Superior temporal gyrus (tissue), 1 donor: ENCODE measurements around the gene ATP5F1B.
"Not testable (repeated sequence)": the region's sequence is repeated elsewhere in the genome, so short reads cannot be mapped to it uniquely, and the experiment has no call there.

Experiments
- DNase-seq: peaks from one replicate; pipeline ENCODE4 v3.0.0-alpha.2; 2016; ENCODE audit errors: extremely low spot score

The ATP5F1B gene

GRCh38 chr12:56648023-56648422, 2.2 kb upstream of the ATP5F1B start:
- DNase-seq: not testable (repeated sequence)

- peak; percentile 21 for DNase-seq
Measured at GRCh38 chr12:56645201-56645716, 525 bp downstream of the ATP5F1B start.

GRCh38 chr12:56644654-56645053, 1.1 kb downstream of the ATP5F1B start:
- DNase-seq: no peak

- no peak for DNase-seq
Measured at GRCh38 chr12:56641219-56641618, 4.6 kb downstream of the ATP5F1B start.

GRCh38 chr12:56637621-56638020, 8.2 kb downstream of the ATP5F1B start:
- DNase-seq: no peak

GRCh38 chr12:56636675-56637540, 8.9 kb downstream of the ATP5F1B start:
- DNase-seq: peak; percentile 96

GRCh38 chr12:56635806-56636674, 9.7 kb downstream of the ATP5F1B start:
- peak; percentile 84 for DNase-seq

- DNase-seq: peak; percentile 78
Measured at GRCh38 chr12:56634837-56635791, 10.7 kb downstream of the ATP5F1B start.

GRCh38 chr12:56634242-56634836, 11.4 kb downstream of the ATP5F1B start:
- no peak for DNase-seq

GRCh38 chr12:56633468-56634241, 12.1 kb downstream of the ATP5F1B start:
- no peak for DNase-seq

- DNase-seq: no peak
Measured at GRCh38 chr12:56632701-56633467, 12.9 kb downstream of the ATP5F1B start.

GRCh38 chr12:56631790-56632700, 13.7 kb downstream of the ATP5F1B start:
- DNase-seq: no peak

- DNase-seq: peak; percentile 94
Measured at GRCh38 chr12:56630180-56630632, 15.6 kb downstream of the ATP5F1B start, which contains the start of gene BAZ2A. TSS of gene BAZ2A (minus strand) at chr12:56630326. CDS start at chr12:56617530, 12,796 bp downstream.

GRCh38 chr12:56629459-56630179, 16.2 kb downstream of the ATP5F1B start:
- DNase-seq: no peak

- peak; percentile 78 for DNase-seq
Measured at GRCh38 chr12:56628671-56629458, 16.9 kb downstream of the ATP5F1B start.

GRCh38 chr12:56626701-56627100, 19.1 kb downstream of the ATP5F1B start:
- DNase-seq: no peak
